Aortic smooth muscle cell (primary cell): ENCODE results near the gene UPF2. TPM values are rescaled to one million over a fixed set of nuclear protein-coding genes. Genes with fewer than 3 reads are reported as not detected.

Source experiments
- total RNA-seq: library from RNA; depleted of rRNA; stranded (reverse); fragments of >200 nt; gene quantifications from 2 replicates; pipeline ENCODE4 v1.2.3, GENCODE V29; 2014

UPF2 gene
- 15.2 and 17.7 TPM in 2 replicates for total RNA-seq

GRCh38 chr10:12042797-12043651 lies at the start of gene UPF2:
UPF2 (minus strand) TSS chr10:12042809; CDS start chr10:12035423, 7,386 bp downstream.

GRCh38 chr10:12068449-12069269 lies 26.1 kb upstream of the UPF2 start, which contains the start of gene DHTKD1:
DHTKD1 (plus strand) TSS chr10:12068954; CDS start chr10:12069034, 80 bp downstream.

Other genes starting within 250 kb of the UPF2 start
- 2.0 and 2.1 TPM in 2 replicates for gene PROSER2, start 219.5 kb downstream of the UPF2 start, total RNA-seq
- 21.1 and 22.6 TPM in 2 replicates for gene DHTKD1, start 26.1 kb upstream of the UPF2 start, total RNA-seq
- 5.9 and 6.7 TPM in 2 replicates for gene SEC61A2, start 86.9 kb upstream of the UPF2 start, total RNA-seq
- gene NUDT5, start 153.1 kb upstream of the UPF2 start, total RNA-seq = 46.2 and 56.0 TPM in 2 replicates
- gene CDC123, start 153.4 kb upstream of the UPF2 start, total RNA-seq = 159 and 174 TPM in 2 replicates